GM12872 (cell line): ENCODE results near the gene ENG.

Experiments used
- TF ChIP-seq, protein P1 (sequence below): IDR thresholded peaks from 3 replicates; pipeline ENCODE4 v1.5.1; 2011; ENCODE audit warnings: low read depth, mild to moderate bottlenecking, low read length, moderate library complexity; ENCODE audit not compliant: insufficient read depth

The ENG gene

DNA sequence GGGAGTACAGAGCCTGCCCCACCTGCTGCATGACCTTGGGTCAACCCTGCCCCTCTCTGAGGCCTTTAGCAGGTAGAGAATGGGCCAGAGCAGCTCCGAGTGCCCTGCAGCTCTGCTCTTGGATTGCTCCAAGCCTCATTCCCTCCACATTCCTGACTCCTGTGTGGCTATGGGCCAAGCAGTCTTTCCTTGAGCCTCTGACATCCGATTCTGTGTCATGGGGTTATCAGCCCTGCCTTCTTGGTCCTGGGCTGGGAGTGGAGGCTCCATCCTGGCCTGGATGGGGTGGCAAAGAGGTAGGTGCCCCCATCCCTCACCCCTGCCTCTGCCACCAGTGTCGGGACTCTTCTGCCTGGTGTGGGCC lies 38.1 kb downstream of the ENG start:
- TF ChIP-seq, protein P1, sequence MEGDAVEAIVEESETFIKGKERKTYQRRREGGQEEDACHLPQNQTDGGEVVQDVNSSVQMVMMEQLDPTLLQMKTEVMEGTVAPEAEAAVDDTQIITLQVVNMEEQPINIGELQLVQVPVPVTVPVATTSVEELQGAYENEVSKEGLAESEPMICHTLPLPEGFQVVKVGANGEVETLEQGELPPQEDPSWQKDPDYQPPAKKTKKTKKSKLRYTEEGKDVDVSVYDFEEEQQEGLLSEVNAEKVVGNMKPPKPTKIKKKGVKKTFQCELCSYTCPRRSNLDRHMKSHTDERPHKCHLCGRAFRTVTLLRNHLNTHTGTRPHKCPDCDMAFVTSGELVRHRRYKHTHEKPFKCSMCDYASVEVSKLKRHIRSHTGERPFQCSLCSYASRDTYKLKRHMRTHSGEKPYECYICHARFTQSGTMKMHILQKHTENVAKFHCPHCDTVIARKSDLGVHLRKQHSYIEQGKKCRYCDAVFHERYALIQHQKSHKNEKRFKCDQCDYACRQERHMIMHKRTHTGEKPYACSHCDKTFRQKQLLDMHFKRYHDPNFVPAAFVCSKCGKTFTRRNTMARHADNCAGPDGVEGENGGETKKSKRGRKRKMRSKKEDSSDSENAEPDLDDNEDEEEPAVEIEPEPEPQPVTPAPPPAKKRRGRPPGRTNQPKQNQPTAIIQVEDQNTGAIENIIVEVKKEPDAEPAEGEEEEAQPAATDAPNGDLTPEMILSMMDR: no peak

DNA sequence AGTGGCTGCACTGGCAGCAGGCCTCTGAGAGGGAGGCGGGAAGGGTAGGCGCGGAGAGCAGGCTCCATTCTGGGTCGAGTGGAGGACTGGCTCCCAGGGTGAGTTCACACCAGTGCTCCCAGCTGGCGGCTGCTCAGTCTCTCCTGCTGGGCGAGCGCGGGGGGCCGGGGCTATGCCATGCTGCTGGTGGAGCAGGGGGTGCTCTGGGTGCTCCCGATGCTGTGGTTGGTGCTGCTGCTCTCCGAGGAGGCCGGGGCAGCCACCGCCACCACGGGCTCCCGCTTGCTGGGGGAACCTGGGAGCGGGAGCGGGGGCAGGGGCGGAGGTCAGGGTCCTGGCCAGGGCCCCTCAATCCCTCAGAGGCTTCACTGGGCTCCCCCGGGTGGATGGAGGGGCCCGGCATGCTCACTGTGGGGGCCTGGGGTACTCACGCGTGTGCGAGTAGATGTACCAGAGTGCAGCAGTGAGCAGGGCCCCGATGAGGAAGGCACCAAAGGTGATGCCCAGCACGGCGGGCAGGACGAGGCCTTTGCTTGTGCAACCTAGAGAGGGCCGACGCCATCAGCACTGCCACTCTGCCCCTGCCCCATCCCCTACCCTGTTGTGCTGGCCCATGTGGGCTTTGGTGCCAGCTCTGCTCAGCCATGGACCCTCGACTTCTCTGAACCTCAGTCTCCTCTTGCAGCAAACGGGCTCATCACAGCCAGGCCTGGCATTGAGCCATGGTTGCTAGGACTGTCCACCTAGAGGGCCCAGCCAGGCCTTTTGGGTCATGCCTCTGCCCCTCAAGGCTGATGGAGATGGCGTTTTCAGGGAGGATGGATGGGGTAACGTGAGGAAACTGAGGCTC lies 38.7 kb downstream of the ENG start:
- TF ChIP-seq, protein P1: no peak

DNA sequence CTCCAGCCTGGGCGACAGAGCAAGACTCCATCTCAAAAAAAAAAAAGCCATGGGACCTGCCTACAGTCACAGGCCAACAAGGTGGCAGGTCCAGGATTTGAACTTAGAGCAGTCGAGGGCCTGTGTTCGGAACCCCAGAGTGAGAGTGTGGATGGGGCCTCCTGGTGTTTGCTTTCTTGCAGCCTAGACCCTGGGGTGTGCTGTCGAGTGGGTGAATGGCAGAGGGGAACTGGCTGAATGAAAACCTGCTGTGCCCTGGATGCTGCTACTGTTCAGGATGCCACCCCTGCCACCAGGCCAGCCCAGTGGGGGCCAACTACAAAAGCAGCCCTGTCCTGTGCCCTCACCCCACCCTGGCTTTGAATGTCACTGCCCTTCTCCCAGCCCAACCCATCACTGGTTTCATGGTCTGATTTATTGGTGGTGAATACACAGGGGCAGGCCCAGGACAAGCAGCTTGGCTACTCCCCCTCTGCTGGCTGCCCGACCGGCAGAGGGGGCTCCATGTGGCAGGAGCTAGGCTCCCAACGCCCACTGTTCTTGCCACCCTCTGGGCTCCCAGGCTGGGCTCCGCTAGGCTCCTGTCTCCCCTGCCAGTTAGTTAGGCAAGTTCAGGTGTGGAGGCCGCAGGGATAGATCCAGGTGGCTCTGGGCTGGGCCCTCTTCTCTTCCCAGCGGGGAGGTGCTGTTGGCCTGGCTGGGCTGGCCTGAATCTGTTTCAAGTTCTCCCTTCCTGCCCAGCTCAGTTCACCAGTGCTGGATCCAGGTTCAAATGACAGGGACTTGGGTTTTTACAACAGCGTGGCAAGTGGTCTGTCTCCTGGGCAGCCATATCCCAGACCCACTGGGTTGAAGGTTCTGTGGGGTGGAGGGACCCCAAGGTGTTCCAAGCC lies 39.6 kb downstream of the ENG start:
- TF ChIP-seq, protein P1: no peak

DNA sequence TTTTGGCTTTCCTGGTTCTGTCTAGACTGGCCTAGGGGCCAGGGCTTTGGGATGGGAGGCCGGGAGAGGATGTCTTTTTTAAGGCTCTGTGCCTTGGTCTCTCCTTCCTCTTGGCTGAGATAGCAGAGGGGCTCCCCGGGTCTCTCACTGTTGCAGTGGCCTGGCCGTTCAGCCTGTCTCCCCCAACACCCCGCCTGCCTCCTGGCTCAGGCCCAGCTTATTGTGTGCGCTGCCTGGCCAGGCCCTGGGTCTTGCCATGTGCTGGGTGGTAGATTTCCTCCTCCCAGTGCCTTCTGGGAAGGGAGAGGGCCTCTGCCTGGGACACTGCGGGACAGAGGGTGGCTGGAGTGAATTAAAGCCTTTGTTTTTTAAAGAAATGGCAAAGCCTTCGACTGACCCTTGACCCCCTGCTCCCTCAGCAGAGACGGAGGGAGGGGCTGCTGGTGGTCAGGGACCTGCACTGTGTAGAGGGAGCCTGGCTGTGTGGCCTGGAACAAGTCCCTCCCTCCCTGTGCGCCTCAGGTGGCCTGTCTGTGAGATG lies 40.7 kb downstream of the ENG start:
- TF ChIP-seq, protein P1: no peak

DNA sequence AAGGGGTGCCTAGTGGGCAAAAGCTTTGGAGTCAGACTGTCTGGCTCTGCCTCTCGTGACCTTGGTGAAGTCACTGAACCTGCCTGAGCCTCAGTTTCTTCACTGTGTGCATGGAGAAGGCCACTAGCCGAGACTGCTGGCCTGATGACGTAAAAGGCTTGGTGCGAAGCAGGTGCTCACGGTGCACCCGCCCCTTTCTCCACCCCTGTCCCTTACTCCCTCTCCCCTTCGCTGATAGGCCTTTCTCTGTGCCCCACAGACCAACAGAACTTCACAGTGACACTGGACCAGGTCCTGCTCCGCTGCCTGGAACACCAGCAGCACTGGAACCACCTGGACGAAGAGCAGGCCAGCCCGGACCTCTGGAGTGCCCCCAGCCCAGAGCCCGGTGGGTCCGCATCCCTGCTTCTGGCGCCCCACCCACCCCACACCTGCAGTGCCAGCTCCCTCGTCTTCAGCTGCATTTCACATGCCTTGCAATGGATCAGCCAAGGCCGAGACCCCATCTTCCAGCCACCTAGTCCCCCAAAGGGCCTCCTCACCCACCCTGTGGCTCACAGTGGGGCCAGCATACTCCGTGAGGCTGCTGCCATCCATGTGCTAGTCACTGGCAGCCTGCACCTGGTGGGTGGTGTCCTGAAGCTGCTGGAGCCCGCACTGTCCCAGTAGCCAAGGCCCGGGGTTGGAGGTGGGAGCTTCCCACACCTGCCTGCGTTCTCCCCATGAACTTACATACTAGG lies 41.4 kb downstream of the ENG start:
- TF ChIP-seq, protein P1: no peak

DNA sequence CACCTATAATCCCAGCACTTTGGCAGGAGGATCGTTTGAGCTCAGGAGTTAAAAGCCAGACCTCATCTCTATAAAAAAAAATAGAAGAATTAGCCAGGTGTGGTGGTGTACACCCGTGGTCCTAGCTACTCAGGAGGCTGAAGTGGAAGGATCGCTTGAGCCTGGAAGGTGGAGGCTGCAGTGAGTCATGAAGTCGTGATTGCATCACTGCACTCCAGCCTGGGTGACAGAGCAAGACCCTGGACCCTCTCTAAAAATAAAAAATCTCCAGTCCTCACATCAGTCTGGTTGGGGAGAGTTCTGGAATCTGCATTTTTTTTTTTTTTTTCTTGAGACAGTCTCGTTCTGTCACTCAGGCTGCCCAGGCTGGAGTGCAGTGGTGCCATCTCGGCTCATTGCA lies 42.4 kb downstream of the ENG start:
- TF ChIP-seq, protein P1: no peak
